ENCODE results near the gene TOP3B.

GRCh38 chr22:21948390-21948789 is 34.2 kb downstream of the TOP3B start:
- TF ChIP-seq RBFOX2 (IDR thresholded peaks at IDR 0.05; ENCODE audit: low read depth, low read length), result no peak
- TF ChIP-seq CTCF (IDR thresholded peaks at IDR 0.05 in 2 of 3, conservative IDR thresholded peaks at IDR 0.05 in 1 of 3; ENCODE audit: insufficient read depth in 2 of 3, low read depth in 1 of 3, low read length in 3 of 3), result no peak; a peak in 1 of 6 replicates
- no peak for TF ChIP-seq USF1 (CRISPR knock-in tag; IDR thresholded peaks at IDR 0.05)
- no peak for TF ChIP-seq MAFK (IDR thresholded peaks at IDR 0.05; ENCODE audit: low read length)
- TF ChIP-seq CREM (IDR thresholded peaks at IDR 0.05; ENCODE audit: low read depth), result no peak
- TF ChIP-seq FOXK2 (conservative IDR thresholded peaks at IDR 0.05 in 1 of 2, IDR thresholded peaks at IDR 0.05 in 1 of 2; ENCODE audit: low read depth in 2 of 2), result no peak
- no peak for TF ChIP-seq ZKSCAN3 (CRISPR knock-in tag; IDR thresholded peaks at IDR 0.05)
- no peak for TF ChIP-seq POLR2AphosphoS2 (IDR thresholded peaks at IDR 0.05; ENCODE audit: low read length)
- no peak for TF ChIP-seq BHLHE40 (IDR thresholded peaks at IDR 0.05; ENCODE audit: low read length)
- TF ChIP-seq SMARCA4 (IDR thresholded peaks at IDR 0.05), result no peak
- TF ChIP-seq ZBTB49 (CRISPR knock-in tag; IDR thresholded peaks at IDR 0.05; ENCODE audit: borderline replicate concordance), result no peak
- no peak for TF ChIP-seq TAF1 (IDR thresholded peaks at IDR 0.05; ENCODE audit: control insufficient read depth, extremely low read depth, insufficient read depth, low read length, severe bottlenecking)
- no peak for TF ChIP-seq ESRRA (IDR thresholded peaks at IDR 0.05; ENCODE audit: borderline replicate concordance, low read depth)
- no peak for TF ChIP-seq BRD9 (IDR thresholded peaks at IDR 0.05; ENCODE audit: low read depth, partially characterized antibody)
